Stimulated activated naive CD8-positive, alpha-beta T cell treated with anti-CD3 and anti-CD28 coated beads, Interleukin-15, Interleukin-2, amounts not matched to agents 100 U/mL and 50 U/mL, for 24 hours (primary cell): ENCODE results near the gene OR1N1.
"Not testable (repeated sequence)": the region's sequence is repeated elsewhere in the genome, so short reads cannot be mapped to it uniquely, and the experiment has no call there.

Experiments used
- ATAC-seq: fragments of 150-1000 bp; cut with Tn5 transposase; one replicate; pipeline ENCODE4 v1.10.0; 2021
- DNase-seq: peaks from one replicate; pipeline ENCODE4 v3.0.0; 2021

Gene OR1N1, protein sequence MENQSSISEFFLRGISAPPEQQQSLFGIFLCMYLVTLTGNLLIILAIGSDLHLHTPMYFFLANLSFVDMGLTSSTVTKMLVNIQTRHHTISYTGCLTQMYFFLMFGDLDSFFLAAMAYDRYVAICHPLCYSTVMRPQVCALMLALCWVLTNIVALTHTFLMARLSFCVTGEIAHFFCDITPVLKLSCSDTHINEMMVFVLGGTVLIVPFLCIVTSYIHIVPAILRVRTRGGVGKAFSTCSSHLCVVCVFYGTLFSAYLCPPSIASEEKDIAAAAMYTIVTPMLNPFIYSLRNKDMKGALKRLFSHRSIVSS

GRCh38 chr9:122527193-122527592 lies at the start of gene OR1N1:
OR1N1 (minus strand) TSS chr9:122527293; CDS start chr9:122527293, 0 bp downstream.
- DNase-seq (no peak), ATAC-seq (no peak)

DNA sequence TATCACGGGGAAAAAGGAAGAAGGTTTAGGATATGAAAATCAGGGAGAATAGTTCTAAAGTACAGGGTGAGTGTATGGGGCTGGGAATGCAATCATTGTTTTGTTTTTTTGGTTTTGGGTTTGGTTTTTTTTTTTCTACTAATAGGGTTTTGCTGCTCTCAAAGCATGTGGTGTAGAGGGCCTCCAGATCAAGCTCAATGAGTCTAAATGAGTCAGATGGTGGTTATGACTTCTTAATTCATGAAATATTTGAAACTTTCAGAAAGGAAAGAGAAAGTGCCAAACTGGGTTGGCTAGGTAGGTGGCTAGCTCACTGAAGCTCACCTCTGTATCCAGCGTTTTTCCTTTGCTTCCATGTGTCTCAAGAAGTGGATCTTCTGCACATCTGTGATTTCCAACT lies 45.4 kb upstream of the OR1N1 start:
- DNase-seq, result no peak
- ATAC-seq, result peak; percentile 91

GRCh38 chr9:122567901-122568300 lies 40.8 kb upstream of the OR1N1 start:
- ATAC-seq, result no peak
- no peak for DNase-seq

DNA sequence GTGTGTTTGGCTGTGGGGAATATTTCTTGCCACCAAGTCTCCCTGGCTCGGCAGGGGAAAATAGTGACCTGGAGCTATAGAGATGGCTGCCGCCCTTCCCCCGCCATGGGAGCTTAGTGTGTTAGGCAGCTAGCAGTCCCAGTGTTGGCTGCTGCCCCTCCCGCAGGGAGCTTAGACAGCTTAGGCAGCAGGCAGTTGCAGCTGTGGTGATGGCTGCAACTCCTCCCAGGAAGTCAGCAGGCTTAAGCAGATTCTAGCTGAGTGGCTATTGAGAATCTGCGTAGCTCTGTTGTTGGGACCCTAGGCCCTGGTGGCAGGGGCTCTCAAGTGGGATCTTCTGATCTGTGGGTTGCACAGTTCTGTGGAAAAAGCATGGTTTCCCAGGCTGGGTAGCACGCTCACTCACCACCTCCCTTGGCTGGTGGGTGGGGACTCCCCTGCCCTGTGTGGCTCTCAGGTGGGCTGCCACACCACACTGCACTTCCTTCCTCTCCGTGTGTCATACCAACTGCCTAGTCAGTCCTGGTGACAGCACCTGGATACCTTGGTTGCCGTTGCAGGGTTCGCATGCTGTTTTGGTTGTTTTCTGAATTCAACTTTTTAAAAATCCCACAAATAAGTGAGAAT lies 35.2 kb upstream of the OR1N1 start:
- DNase-seq, result peak; percentile 20
- ATAC-seq, result peak; percentile 85

DNA sequence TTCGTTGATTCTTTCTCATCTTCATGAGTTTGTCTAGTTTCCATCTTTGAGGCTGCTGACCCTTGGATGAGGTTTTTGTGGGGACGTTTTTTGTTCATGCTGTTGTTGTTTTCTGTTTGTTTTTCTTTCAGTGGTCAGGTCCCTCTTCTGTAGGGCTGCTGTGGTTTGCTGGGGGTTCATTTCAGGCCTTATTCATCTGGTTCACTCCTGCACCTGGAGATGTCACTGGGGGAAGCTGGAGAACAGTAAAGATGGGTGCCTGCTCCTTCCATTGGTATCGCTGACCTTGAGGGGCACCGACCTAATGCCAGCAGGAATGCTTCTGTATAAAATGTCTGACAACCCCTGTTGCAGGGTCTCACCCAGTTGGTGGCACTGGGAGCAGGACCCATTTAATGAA lies 34.4 kb upstream of the OR1N1 start:
- DNase-seq (no peak), ATAC-seq (no peak)

- ATAC-seq (no peak), DNase-seq (no peak)
Observed at GRCh38 chr9:122552812-122553211, 25.7 kb upstream of the OR1N1 start, which contains the start of gene OR1N2. OR1N2 (plus strand) TSS chr9:122553112; CDS start chr9:122553212, 100 bp downstream.

GRCh38 chr9:122551371-122551770 lies 24.3 kb upstream of the OR1N1 start:
- ATAC-seq, result no peak

GRCh38 chr9:122546196-122546595 lies 19.1 kb upstream of the OR1N1 start:
- DNase-seq, result no peak
- no peak for ATAC-seq

More at GRCh38 chr9:122551371-122551770, 24.3 kb upstream of the OR1N1 start:
- no peak for DNase-seq

GRCh38 chr9:122538757-122539156 lies 11.7 kb upstream of the OR1N1 start:
- no peak for ATAC-seq
- no peak for DNase-seq

DNA sequence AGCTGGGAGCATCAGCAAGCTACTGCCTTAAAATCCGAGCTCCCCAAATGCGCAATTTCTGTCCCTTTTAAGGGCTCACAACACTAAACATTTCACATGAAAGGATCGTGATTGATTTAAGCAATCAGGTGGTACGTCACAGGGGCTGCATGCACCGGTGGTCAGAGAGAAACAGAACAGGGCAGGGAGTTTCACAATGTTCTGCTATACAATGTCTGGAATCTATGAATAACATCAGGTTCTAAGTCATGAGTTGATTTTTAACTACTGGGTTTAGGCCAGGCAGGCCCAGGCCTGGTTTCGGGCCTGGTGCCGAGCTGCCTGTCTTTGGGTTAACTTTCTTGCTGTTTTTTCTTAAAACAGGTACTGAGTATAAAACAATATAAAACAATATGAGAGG lies 10.0 kb upstream of the OR1N1 start:
- not testable (repeated sequence) for DNase-seq, ATAC-seq

DNA sequence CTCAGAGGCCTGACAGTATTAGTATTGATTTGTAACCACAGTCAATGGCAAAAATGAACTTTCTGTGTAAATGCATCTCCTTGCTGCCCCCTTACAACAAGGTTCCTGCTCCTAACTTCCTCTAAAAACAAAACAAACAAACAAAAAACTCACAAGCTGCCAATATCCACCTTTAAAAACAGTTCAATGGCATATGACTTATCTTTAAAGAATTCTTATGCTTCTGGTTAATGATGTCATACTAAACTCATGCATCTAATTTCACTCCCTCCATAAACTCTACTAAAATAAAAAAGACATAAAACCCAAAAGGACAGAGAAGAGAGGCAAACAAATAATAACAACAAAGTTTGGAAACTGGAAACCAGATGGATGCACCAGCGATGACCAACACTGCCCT lies 9.0 kb upstream of the OR1N1 start:
- DNase-seq (no peak), ATAC-seq (no peak)

DNA sequence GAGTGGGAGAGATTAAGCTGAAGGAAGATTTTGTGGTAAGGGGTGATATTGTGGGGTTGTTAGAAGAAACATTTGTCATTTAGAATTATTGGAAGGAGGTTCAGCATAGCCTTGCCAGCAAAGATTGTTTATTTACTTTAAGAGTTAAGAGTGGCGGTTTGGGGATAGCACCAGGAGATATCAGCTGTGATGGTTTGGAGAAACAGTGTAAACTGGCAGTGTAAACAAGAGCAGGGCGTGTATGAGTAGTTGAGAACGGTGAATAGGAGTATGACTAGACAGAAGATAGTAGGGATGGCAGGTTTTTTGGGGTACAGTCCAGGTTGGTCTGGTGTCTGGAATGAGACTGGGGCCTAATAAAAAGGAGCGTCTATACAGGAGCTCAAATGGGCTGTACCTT lies 4.1 kb upstream of the OR1N1 start:
- not testable (repeated sequence) for DNase-seq, ATAC-seq

- ATAC-seq (peak; percentile 86), DNase-seq (peak; percentile 18)
Observed at GRCh38 chr9:122526602-122527001, 491 bp downstream of the OR1N1 start.

- no peak for DNase-seq
- no peak for ATAC-seq
Observed at GRCh38 chr9:122519376-122519775, 7.7 kb downstream of the OR1N1 start.

DNA sequence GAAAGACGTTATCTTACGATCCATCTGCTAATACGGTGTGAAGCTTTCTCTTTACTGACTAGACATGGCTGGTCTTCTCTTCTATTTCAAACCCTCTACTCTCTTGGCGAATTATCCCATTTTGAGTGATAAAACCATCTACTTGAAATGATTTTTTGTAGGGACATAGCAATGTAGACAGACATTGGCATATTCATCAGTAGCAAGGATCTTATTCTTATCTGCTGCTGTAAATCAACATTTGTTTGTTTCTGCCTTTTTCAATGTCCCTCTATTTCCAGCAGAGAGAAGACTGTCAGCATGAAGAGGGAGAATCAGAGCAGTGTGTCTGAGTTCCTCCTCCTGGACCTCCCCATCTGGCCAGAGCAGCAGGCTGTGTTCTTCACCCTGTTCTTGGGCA lies 8.3 kb downstream of the OR1N1 start, which contains the start of gene OR1J4:
TSS of gene OR1J4 (plus strand) at position 301 of the 400 bp plus-strand sequence. CDS start at position 301, 0 bp downstream.
- ATAC-seq (no peak), DNase-seq (no peak)

DNA sequence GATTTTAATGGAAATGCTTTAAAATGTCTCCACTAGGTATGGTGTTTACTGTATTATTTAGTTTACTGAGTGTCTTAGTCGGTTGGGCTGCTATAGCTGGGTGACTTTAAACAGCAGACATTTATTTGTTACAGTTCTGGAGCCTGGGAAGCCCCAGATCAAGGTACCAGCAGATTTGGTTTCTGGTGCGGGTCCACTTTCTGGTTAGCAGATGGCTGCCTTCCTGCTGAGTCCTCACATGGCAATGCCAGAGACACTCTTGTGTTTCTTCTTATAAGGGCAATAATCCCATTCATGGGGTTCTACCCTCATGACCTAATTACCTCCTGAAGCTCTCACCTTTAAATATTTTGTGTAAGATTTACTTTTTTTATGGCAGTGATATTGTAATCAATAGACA lies 8.9 kb downstream of the OR1N1 start:
- DNase-seq (no peak), ATAC-seq (no peak)

DNA sequence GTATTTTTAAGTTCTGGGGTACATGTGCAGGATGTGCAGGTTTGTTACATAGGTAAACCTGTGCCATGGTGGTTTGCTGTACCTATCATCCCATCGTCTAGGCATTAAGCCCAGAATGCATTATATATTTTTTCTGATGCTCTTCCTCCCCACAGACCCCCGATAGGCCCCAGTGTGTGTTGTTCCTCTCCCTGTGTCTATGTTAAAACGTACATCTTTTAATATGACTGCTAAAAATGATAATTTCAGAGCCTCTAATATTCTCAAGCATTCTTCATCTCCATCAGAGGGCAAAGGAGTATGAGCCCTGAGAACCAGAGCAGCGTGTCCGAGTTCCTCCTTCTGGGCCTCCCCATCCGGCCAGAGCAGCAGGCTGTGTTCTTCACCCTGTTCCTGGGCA lies 16.6 kb downstream of the OR1N1 start, which contains the start of gene OR1J2:
TSS of gene OR1J2 (plus strand) at position 301 of the 400 bp plus-strand sequence. CDS start at position 301, 0 bp downstream.
- no peak for ATAC-seq
- DNase-seq, result no peak

DNA sequence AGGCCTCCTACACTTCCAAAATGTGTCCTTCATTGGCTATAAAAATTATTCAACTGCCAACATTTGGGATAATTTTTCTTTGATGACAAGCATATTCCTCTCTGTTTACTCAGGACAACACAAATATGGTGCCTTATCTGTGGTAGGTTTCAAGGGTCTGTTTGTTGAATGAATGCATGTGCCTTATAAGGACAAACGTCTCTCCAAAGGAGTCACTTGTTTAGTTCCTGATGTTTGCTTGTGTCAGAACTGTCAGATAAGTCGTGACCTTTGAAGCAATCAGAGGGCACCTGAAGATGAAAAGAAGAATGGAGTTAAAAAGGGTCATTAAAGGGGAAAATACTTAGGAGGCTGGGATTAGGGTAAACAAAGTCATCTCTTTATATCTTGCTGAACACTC lies 20.1 kb downstream of the OR1N1 start:
- ATAC-seq (no peak), DNase-seq (no peak)

- ATAC-seq, result no peak
Observed at GRCh38 chr9:122498883-122499288, 28.2 kb downstream of the OR1N1 start.

GRCh38 chr9:122479062-122479461 lies 48.0 kb downstream of the OR1N1 start:
- no peak for ATAC-seq

More at GRCh38 chr9:122498883-122499288, 28.2 kb downstream of the OR1N1 start:
- DNase-seq, result peak; percentile 14

GRCh38 chr9:122477826-122478225 lies 49.3 kb downstream of the OR1N1 start, which contains the start of gene OR1J1:
OR1J1 (minus strand) TSS chr9:122477926; CDS start chr9:122477926, 0 bp downstream.
- ATAC-seq (no peak), DNase-seq (no peak)

More at GRCh38 chr9:122479062-122479461, 48.0 kb downstream of the OR1N1 start:
- no peak for DNase-seq

GRCh38 chr9:122477346-122477745 lies 49.7 kb downstream of the OR1N1 start:
- DNase-seq, result no peak
- peak; percentile 85 for ATAC-seq
